Osteoblast (primary cell): ENCODE measurements around the gene ATF7IP. TPM values are rescaled to one million over a fixed set of nuclear protein-coding genes. Genes with fewer than 3 reads are reported as not detected.

Source experiments
- DNase-seq: peaks from one replicate; pipeline ENCODE4 v3.0.0; 2011; ENCODE audit warnings: low spot score, mixed read lengths; ENCODE audit not compliant: insufficient read length; ENCODE audit errors: missing footprints
- H2AFZ ChIP-seq: 2 replicates; pipeline ENCODE4 v1.6.0; 2011; ENCODE audit warnings: mild to moderate bottlenecking, low read length
- H3K27ac ChIP-seq: 2 replicates; pipeline ENCODE4 v1.5.1; 2011; ENCODE audit warnings: mild to moderate bottlenecking, low read depth, low read length, moderate library complexity
- H3K27me3 ChIP-seq: 2 replicates; pipeline ENCODE4 v1.6.0; 2012; ENCODE audit warnings: mild to moderate bottlenecking, control low read depth, inconsistent platforms, low read length, moderate library complexity; ENCODE audit not compliant: insufficient read depth
- H3K36me3 ChIP-seq: 2 replicates; pipeline ENCODE4 v1.5.1; 2011; ENCODE audit warnings: mild to moderate bottlenecking, low read length, control low read depth, moderate library complexity; ENCODE audit not compliant: insufficient read depth
- H3K4me1 ChIP-seq: 2 replicates; pipeline ENCODE4 v1.5.1; 2011; ENCODE audit warnings: mild to moderate bottlenecking, low read length, control low read depth, moderate library complexity; ENCODE audit not compliant: insufficient read depth
- H3K4me2 ChIP-seq: 2 replicates; pipeline ENCODE4 v1.6.0; 2011; ENCODE audit warnings: mild to moderate bottlenecking, low read length; ENCODE audit not compliant: insufficient read depth
- H3K4me3 ChIP-seq: fragments of 200-600 bp; sonication (generic); 3 replicates; pipeline ENCODE4 v1.5.1; 2012; ENCODE audit warnings: mild to moderate bottlenecking, low read length, inconsistent platforms; ENCODE audit not compliant: insufficient read depth
- H3K79me2 ChIP-seq: 2 replicates; pipeline ENCODE4 v1.6.0; 2012; ENCODE audit warnings: mild to moderate bottlenecking, low read length, control low read depth, inconsistent platforms; ENCODE audit not compliant: insufficient read depth
- H3K9me3 ChIP-seq: 2 replicates; pipeline ENCODE4 v1.5.1; 2011; ENCODE audit warnings: low read depth, low read length, control low read depth
- H4K20me1 ChIP-seq: 2 replicates; pipeline ENCODE4 v1.6.0; 2012; ENCODE audit warnings: mild to moderate bottlenecking, low read length, control low read depth; ENCODE audit not compliant: insufficient read depth
- CTCF ChIP-seq: IDR thresholded peaks from 2 replicates; pipeline ENCODE4 v1.5.1; 2011; ENCODE audit warnings: mild to moderate bottlenecking, low read depth, low read length, moderate library complexity; ENCODE audit errors: extremely low read depth
- total RNA-seq: library from RNA; depleted of rRNA; stranded (reverse); fragments of >200 nt; gene quantifications from 2 replicates; pipeline ENCODE4 v1.2.3, GENCODE V29; 2012

ATF7IP gene
- total RNA-seq, 1 donor = 29.3 TPM

GRCh38 chr12:14452336-14452735 is 86.9 kb downstream of the ATF7IP start:
- Histone ChIP-seq H3K27me3 (no peaks in the 10 kb centered on the region), H3K79me2 (peaks cover 50% of the 10 kb centered on the region), H3K4me3 (no peak overlapping the region), H3K4me2 (no peak overlapping the region), H4K20me1 (no peaks in the 10 kb centered on the region), H3K9me3 (no peaks in the 10 kb centered on the region), H3K4me1 (no peaks in the 10 kb centered on the region), H2AFZ (no peak overlapping the region), H3K36me3 (peaks cover 39% of the 10 kb centered on the region), H3K27ac (no peak overlapping the region)
- no peak for DNase-seq
- TF ChIP-seq CTCF = no peak

- H3K4me3 ChIP-seq = no peak overlapping the region
- H3K9me3 ChIP-seq = no peaks in the 10 kb centered on the region
- peaks cover 48% of the 10 kb centered on the region for H3K79me2 ChIP-seq
- H3K36me3 ChIP-seq = peaks cover 38% of the 10 kb centered on the region
- H2AFZ ChIP-seq = no peak overlapping the region
- no peaks in the 10 kb centered on the region for H4K20me1 ChIP-seq
- no peaks in the 10 kb centered on the region for H3K4me1 ChIP-seq
- H3K27me3 ChIP-seq = no peaks in the 10 kb centered on the region
- no peak for TF ChIP-seq CTCF
- H3K4me2 ChIP-seq = no peak overlapping the region
- no peak for DNase-seq
- no peak overlapping the region for H3K27ac ChIP-seq
These were observed 87.4 kb downstream of the ATF7IP start for GRCh38 chr12:14452865-14453264.

GRCh38 chr12:14454098-14454907 is 88.8 kb downstream of the ATF7IP start:
- peak; percentile 46 for DNase-seq
- peak; percentile 67 for TF ChIP-seq CTCF
- no peaks in the 10 kb centered on the region for H3K4me1 ChIP-seq
- no peaks in the 10 kb centered on the region for H4K20me1 ChIP-seq
- H3K79me2 ChIP-seq = peaks cover 41% of the 10 kb centered on the region
- H3K9me3 ChIP-seq = no peaks in the 10 kb centered on the region
- H3K27ac ChIP-seq = no peak overlapping the region
- no peak overlapping the region for H3K4me3 ChIP-seq
- H3K27me3 ChIP-seq = no peaks in the 10 kb centered on the region
- H3K4me2 ChIP-seq = no peak overlapping the region
- peaks cover 36% of the 10 kb centered on the region for H3K36me3 ChIP-seq
- no peak overlapping the region for H2AFZ ChIP-seq

GRCh38 chr12:14460212-14460841 is 94.8 kb downstream of the ATF7IP start:
- H3K36me3 ChIP-seq = peaks cover 45% of the 10 kb centered on the region

More at GRCh38 chr12:14460212-14460841, 94.8 kb downstream of the ATF7IP start:
- H3K27ac ChIP-seq = no peak overlapping the region
- H3K4me3 ChIP-seq = no peak overlapping the region
- H3K4me1 ChIP-seq = no peaks in the 10 kb centered on the region
- H2AFZ ChIP-seq = no peak overlapping the region
- DNase-seq = no peak
- H3K9me3 ChIP-seq = no peaks in the 10 kb centered on the region
- no peak for TF ChIP-seq CTCF
- H3K79me2 ChIP-seq = peaks cover 24% of the 10 kb centered on the region
- no peaks in the 10 kb centered on the region for H3K27me3 ChIP-seq
- no peaks in the 10 kb centered on the region for H4K20me1 ChIP-seq
- no peak overlapping the region for H3K4me2 ChIP-seq
